T47D (cell line): ENCODE results near the gene CPEB4.

ENCODE experiments used
- DNase-seq, 2 experiments: peaks; one replicate each; pipeline versions ENCODE4 v3.0.0 to v3.0.0-alpha.2; 2011 to 2012; ENCODE audit warnings: low read depth in 1 of 2, low spot score in 1 of 2
- JUND ChIP-seq: IDR thresholded peaks from 2 replicates; pipeline ENCODE4 v1.6.1; 2012; ENCODE audit warnings: low read depth
- in situ Hi-C: cut with HindIII; loops from 2 replicates; pipeline ENCODE4 v1.10.0; 2016; ENCODE audit warnings: low sequenced_read_pairs, low pct_unique_long_range_greater_than_20kb

Gene CPEB4

GRCh38 chr5:173901705-173902104, 13.6 kb downstream of the CPEB4 start:
- no peak for TF ChIP-seq JUND
- DNase-seq, result no peak
- in situ Hi-C loops, result no loop called here

GRCh38 chr5:173902334-173902733, 14.2 kb downstream of the CPEB4 start:
- no peak for TF ChIP-seq JUND
- in situ Hi-C loops, result no loop called here
- no peak for DNase-seq

- DNase-seq, result no peak
- no peak for TF ChIP-seq JUND
- in situ Hi-C loops, result no loop called here
Observed at GRCh38 chr5:173902743-173903142, 14.6 kb downstream of the CPEB4 start.

GRCh38 chr5:173903396-173904140, 15.4 kb downstream of the CPEB4 start:
- DNase-seq, result no peak
- TF ChIP-seq JUND, result no peak
- in situ Hi-C loops, result no loop called here

GRCh38 chr5:173904151-173904550, 16.0 kb downstream of the CPEB4 start:
- TF ChIP-seq JUND, result no peak
- DNase-seq, result no peak
- in situ Hi-C loops, result no loop called here

- no peak for DNase-seq
- TF ChIP-seq JUND, result no peak
- in situ Hi-C loops, result no loop called here
Observed at GRCh38 chr5:173907284-173907683, 19.1 kb downstream of the CPEB4 start.

GRCh38 chr5:173907686-173908371, 19.7 kb downstream of the CPEB4 start:
- TF ChIP-seq JUND, result no peak
- in situ Hi-C loops, result no loop called here
- no peak for DNase-seq

GRCh38 chr5:173909199-173909598, 21.1 kb downstream of the CPEB4 start:
- in situ Hi-C loops, result no loop called here
- TF ChIP-seq JUND, result no peak
- DNase-seq, result no peak

- no peak for TF ChIP-seq JUND
- in situ Hi-C loops, result no loop called here
- DNase-seq, result no peak
Observed at GRCh38 chr5:173910215-173910614, 22.1 kb downstream of the CPEB4 start.

GRCh38 chr5:173911623-173912022, 23.5 kb downstream of the CPEB4 start:
- no peak for TF ChIP-seq JUND
- in situ Hi-C loops, result no loop called here
- no peak for DNase-seq

- no peak for DNase-seq
- in situ Hi-C loops, result no loop called here
Observed at GRCh38 chr5:173913686-173914321, 25.7 kb downstream of the CPEB4 start.

GRCh38 chr5:173915310-173916014, 27.3 kb downstream of the CPEB4 start:
- in situ Hi-C loops, result no loop called here
- no peak for DNase-seq
- TF ChIP-seq JUND, result no peak

More at GRCh38 chr5:173913686-173914321, 25.7 kb downstream of the CPEB4 start:
- TF ChIP-seq JUND, result no peak

GRCh38 chr5:173916233-173916632, 28.1 kb downstream of the CPEB4 start:
- DNase-seq, result no peak
- TF ChIP-seq JUND, result no peak
- in situ Hi-C loops, result no loop called here
